ENCODE data around the gene MEIS2.

Gene MEIS2

DNA sequence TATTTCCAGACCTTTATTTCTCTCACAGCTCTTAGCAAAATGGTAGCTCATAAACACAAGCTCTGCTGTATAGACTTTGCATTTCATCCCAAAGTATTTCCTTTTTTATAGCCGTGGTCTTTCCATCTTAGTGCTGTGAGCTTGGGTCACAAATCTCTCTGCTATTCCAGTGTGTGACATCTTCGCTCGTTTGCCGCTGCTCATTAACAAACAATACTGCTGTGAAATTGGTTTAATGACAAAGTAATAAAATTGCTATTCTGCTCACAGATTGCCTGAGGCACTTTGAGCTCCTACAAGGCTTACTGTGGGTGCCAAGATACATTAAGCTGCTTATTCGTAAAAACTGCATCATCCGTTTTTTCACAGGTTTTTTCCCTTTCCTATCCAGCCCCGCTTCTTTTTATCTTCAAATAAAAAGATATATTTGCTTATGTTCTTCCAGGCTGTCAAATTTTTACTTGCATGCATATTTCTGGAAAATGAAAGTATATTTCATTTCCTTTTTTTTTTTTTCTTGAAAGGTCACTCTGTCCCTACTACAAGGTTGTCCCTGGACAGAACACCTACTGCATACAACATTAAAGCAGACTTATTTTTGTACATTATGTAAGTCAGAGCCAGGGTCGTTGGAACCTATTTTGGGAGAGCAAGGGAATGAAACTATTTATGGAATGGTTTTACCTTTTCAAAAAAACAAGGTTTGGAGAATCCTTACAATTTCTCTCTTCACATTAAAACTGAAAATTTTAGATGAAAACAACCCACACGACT lies 174.5 kb downstream of the MEIS2 start:
- H3K4me1 ChIP-seq (ENCODE audit: control insufficient read depth, insufficient read depth, low read length): peaks cover 25% of the 10 kb centered on the region

DNA sequence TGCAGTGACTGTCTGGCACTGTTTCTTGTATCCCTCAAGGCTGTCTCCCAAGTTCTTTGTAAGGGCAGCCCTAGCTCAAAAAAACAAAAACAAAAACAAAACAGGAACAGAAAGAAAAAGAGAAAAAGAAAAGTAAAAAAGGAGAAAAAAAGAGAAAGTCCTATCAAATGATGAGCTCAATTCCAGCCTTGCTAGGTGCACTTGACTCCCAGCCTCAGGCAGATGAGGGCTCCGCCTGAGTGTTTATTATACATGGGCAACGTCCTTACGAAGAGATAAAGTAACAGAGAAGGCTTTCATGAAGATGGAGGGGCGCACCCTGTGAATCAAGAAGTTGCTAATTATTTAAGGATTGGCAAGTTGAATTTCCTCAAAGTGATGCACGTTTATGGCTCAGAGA lies 175.3 kb downstream of the MEIS2 start:
- Histone ChIP-seq H3K27me3 (ENCODE audit: control insufficient read depth, insufficient read depth, low read length, poor library complexity, severe bottlenecking) (no peaks in the 10 kb centered on the region), H3K36me3 (ENCODE audit: control insufficient read depth, insufficient read depth, low read length) (peaks cover 11% of the 10 kb centered on the region)
- WGBS, 2 experiments: 90 to 94% methylated on average over 5 of the region's 5 CpGs

More for the DNA sequence above, 174.5 kb downstream of the MEIS2 start:
- Histone ChIP-seq H3K27me3 (ENCODE audit: control insufficient read depth, insufficient read depth, low read length, poor library complexity, severe bottlenecking) (no peaks in the 10 kb centered on the region), H3K27ac (ENCODE audit: insufficient read depth, low read depth, low read length, poor library complexity, severe bottlenecking) (no peak overlapping the region), H3K4me3 (ENCODE audit: insufficient read depth, low read depth, low read length) (no peak overlapping the region), H3K36me3 (ENCODE audit: control insufficient read depth, insufficient read depth, low read length) (peaks cover 14% of the 10 kb centered on the region), H3K9me3 (ENCODE audit: control insufficient read depth, low read length) (no peaks in the 10 kb centered on the region)
- WGBS, 2 experiments: 94% methylated on average over 6 to 9 of the region's 9 CpGs

DNA sequence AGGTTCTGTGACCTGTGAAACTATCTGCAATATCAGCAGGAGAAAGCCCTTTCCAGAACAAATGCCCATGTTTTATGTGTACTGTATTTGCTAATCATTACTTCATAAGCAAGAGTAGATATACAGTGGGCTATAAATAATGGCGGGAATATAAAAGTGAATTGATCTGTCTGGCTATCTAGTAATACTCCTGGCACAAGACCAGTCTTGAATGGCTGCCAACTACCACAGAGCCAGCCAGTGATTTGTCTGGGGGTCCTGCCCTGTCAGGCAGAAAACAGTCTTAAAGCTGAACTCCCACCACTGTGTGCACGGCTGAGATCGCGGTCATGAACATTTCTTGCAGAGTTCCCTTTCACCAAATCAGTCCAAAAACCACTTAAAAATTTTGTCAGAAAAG lies 176.3 kb downstream of the MEIS2 start:
- no peak overlapping the region for H3K27ac ChIP-seq (ENCODE audit: insufficient read depth, low read depth, low read length, poor library complexity, severe bottlenecking)

More for the DNA sequence above, 175.3 kb downstream of the MEIS2 start:
- Histone ChIP-seq H3K4me3 (ENCODE audit: insufficient read depth, low read depth, low read length) (no peak overlapping the region), H3K9me3 (ENCODE audit: control insufficient read depth, low read length) (no peaks in the 10 kb centered on the region), H3K27ac (ENCODE audit: insufficient read depth, low read depth, low read length, poor library complexity, severe bottlenecking) (no peak overlapping the region), H3K4me1 (ENCODE audit: control insufficient read depth, insufficient read depth, low read length) (peaks cover 25% of the 10 kb centered on the region)

DNA sequence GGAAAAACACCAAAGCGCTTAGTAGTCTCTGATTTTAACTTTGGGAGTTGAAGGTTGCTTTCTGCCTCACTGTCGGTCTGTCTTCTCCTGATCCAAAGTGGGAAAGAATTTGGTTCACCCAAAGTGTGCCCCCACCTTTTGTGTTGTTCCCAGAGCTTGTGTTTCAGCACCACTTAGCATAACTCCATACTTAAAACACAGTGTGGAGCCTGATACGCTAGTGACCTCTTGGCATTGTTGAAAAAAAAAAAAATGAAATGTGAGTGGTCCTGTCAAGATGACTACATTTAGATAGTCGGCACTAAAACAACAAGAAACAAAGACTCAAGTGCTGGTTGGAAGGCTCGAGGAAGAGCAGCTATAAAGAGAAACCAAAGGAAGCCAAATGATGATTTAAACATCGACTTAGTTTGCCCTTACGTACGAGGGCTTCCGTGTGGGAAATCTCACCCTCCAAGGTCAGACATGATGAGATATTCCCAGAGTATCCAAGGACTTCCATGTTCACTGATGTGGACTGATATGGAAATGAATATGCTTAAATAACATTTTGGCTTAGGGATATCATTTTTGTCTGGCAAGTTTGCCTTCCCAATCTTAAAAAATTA lies 178.8 kb downstream of the MEIS2 start:
- no peaks in the 10 kb centered on the region for H3K27me3 ChIP-seq (ENCODE audit: control insufficient read depth, insufficient read depth, low read length, poor library complexity, severe bottlenecking)
- WGBS, 2 experiments: 90% methylated on average over 9 of the region's 9 CpGs

More for the DNA sequence above, 176.3 kb downstream of the MEIS2 start:
- H3K27me3 ChIP-seq (ENCODE audit: control insufficient read depth, insufficient read depth, low read length, poor library complexity, severe bottlenecking): no peaks in the 10 kb centered on the region
- H3K4me1 ChIP-seq (ENCODE audit: control insufficient read depth, insufficient read depth, low read length): peaks cover 25% of the 10 kb centered on the region
- H3K36me3 ChIP-seq (ENCODE audit: control insufficient read depth, insufficient read depth, low read length): peaks cover 2% of the 10 kb centered on the region
- H3K9me3 ChIP-seq (ENCODE audit: control insufficient read depth, low read length): no peaks in the 10 kb centered on the region
- 100% methylated on average over 4 of the region's 4 CpGs for WGBS, 2 experiments
- no peak overlapping the region for H3K4me3 ChIP-seq (ENCODE audit: insufficient read depth, low read depth, low read length)

DNA sequence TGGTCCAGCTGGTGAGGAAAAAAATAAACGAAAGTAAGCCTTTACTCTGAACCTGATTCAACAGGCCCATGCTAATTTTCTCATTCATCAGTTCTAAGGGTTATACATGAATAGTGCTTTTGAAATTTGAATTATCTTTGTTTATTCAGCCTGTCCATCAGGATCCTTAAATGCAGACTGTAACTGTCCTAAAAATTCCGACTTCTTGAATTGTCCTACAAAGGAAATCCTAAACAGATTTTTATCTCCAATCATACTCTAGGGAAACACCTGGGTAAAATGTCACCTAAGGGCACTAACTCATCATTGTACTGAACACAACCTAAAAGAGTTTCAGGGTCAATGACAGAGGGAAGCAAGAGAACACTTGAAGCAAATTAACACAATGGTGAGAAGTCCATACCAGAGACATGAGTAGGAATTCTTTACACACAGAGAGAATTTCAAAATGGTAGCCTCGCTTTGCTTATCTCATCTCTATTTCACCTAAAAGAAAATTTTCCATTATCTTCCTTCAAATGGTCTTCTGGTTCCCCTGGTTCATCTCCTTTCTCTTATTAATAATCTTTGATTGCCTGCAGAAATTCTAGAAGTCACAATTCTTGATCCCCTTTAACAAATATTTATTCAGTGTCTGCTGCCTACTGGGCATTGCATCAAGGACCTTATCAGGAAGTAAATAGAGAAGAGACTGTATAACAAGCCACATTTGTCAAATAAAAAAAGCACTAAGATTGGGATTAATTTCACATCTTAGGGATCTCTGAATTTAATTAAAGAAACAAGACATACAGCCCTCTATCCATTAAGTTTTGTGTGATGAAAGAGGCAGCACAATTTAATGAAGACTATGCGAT lies 182.7 kb downstream of the MEIS2 start:
- Histone ChIP-seq H3K4me1 (ENCODE audit: control insufficient read depth, insufficient read depth, low read length) (peaks cover 20% of the 10 kb centered on the region), H3K27me3 (ENCODE audit: control insufficient read depth, insufficient read depth, low read length, poor library complexity, severe bottlenecking) (no peaks in the 10 kb centered on the region), H3K4me3 (ENCODE audit: insufficient read depth, low read depth, low read length) (no peak overlapping the region), H3K9me3 (ENCODE audit: control insufficient read depth, low read length) (no peaks in the 10 kb centered on the region), H3K27ac (ENCODE audit: insufficient read depth, low read depth, low read length, poor library complexity, severe bottlenecking) (no peak overlapping the region), H3K36me3 (ENCODE audit: control insufficient read depth, insufficient read depth, low read length) (no peaks in the 10 kb centered on the region)
- WGBS, 2 experiments: 90 to 93% methylated on average over 4 of the region's 4 CpGs

More for the DNA sequence above, 178.8 kb downstream of the MEIS2 start:
- H3K27ac ChIP-seq (ENCODE audit: insufficient read depth, low read depth, low read length, poor library complexity, severe bottlenecking): no peak overlapping the region
- peaks cover 25% of the 10 kb centered on the region for H3K4me1 ChIP-seq (ENCODE audit: control insufficient read depth, insufficient read depth, low read length)
- H3K9me3 ChIP-seq (ENCODE audit: control insufficient read depth, low read length): no peaks in the 10 kb centered on the region
- H3K36me3 ChIP-seq (ENCODE audit: control insufficient read depth, insufficient read depth, low read length): no peaks in the 10 kb centered on the region
- H3K4me3 ChIP-seq (ENCODE audit: insufficient read depth, low read depth, low read length): no peak overlapping the region

DNA sequence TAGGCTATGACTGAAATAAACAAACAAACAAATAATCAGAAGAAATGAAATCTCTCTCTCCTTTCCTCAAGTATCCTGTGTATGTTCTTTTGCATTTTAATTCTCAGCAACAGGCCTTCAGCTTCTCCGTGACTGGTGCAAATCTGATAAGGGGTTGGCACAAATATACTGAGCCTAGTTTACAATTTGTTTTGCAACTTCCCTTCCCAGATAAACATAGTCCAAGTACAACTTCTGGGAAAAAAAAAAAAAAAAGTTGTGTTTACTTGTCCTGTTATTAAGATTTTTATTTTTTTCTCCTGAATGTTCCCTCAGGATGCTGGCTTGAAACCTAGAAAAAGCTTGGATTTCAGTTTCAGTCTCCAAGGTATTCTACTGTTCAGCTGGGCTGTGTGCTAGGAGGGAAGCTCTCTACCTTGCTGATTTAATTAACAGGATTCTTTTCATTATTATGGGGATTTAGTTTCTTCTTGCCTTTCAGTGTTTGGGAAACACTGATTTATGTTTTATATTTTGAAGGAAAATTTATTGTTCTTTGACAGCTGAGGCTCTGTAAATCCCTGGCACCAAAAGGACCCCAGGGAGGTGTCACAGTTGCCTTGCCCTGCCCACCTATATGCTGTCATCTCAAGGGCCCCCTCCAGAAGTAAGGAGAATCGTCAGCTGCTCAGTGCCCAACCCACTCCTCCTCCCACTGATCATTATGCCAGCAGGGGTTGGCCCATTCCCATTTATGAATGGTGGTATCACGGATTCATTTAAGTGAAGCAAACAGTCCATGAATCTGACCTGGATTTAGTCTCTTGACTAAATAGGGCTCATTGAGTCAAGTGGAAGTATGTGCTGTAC lies 185.2 kb downstream of the MEIS2 start:
- H3K9me3 ChIP-seq (ENCODE audit: control insufficient read depth, low read length): no peaks in the 10 kb centered on the region
- 64 to 78% methylated on average over 2 to 3 of the region's 3 CpGs for WGBS, 2 experiments
- peaks cover 19% of the 10 kb centered on the region for H3K4me1 ChIP-seq (ENCODE audit: control insufficient read depth, insufficient read depth, low read length)
- no peaks in the 10 kb centered on the region for H3K27me3 ChIP-seq (ENCODE audit: control insufficient read depth, insufficient read depth, low read length, poor library complexity, severe bottlenecking)
- H3K4me3 ChIP-seq (ENCODE audit: insufficient read depth, low read depth, low read length): no peak overlapping the region
- H3K36me3 ChIP-seq (ENCODE audit: control insufficient read depth, insufficient read depth, low read length): no peaks in the 10 kb centered on the region
- H3K27ac ChIP-seq (ENCODE audit: insufficient read depth, low read depth, low read length, poor library complexity, severe bottlenecking): no peak overlapping the region

DNA sequence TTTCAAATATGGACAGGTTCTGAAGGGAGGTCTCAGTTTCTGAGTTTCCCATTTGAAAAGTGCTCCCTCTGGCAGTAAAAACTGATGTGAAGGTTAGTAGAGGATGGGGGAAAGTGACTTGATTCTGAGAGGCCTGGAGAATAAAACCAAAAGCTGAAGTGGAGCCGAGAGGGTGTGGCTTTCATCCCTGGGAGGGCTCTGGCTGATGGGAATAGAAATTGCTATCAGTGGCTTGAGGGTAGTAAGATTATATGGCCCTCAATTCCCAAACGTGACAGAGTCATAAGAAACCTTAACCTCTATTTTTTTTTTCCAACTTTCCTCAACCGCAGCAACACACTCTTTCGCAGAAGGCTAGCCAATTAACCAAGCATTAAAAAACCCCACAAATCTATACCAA lies 185.9 kb downstream of the MEIS2 start:
- Histone ChIP-seq H3K4me1 (ENCODE audit: control insufficient read depth, insufficient read depth, low read length) (peaks cover 19% of the 10 kb centered on the region), H3K27ac (ENCODE audit: insufficient read depth, low read depth, low read length, poor library complexity, severe bottlenecking) (no peak overlapping the region), H3K36me3 (ENCODE audit: control insufficient read depth, insufficient read depth, low read length) (no peaks in the 10 kb centered on the region), H3K9me3 (ENCODE audit: control insufficient read depth, low read length) (no peaks in the 10 kb centered on the region), H3K27me3 (ENCODE audit: control insufficient read depth, insufficient read depth, low read length, poor library complexity, severe bottlenecking) (no peaks in the 10 kb centered on the region), H3K4me3 (ENCODE audit: insufficient read depth, low read depth, low read length) (no peak overlapping the region)
- 69 to 72% methylated on average over 4 of the region's 4 CpGs for WGBS, 2 experiments

DNA sequence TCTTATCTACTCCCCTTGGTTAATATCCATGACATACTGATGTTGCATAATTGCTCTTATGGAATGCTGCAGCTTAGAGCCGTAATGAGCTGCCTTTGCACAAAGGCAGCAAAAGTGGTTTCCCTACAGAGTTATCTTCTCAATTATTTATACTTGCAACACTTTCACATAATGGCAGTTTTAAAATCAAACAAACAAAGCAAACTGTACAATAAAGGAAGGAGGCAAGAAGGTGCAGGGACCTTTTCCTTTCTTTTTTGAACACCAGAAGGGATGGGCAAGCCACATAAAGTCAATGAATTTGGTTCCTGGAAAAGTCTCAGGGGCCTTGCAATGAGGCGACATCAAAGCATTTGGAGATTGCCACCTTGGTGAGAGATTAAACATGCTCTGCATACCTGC lies 188.0 kb downstream of the MEIS2 start:
- Histone ChIP-seq H3K27me3 (ENCODE audit: control insufficient read depth, insufficient read depth, low read length, poor library complexity, severe bottlenecking) (no peaks in the 10 kb centered on the region), H3K36me3 (ENCODE audit: control insufficient read depth, insufficient read depth, low read length) (no peaks in the 10 kb centered on the region), H3K27ac (ENCODE audit: insufficient read depth, low read depth, low read length, poor library complexity, severe bottlenecking) (no peak overlapping the region), H3K9me3 (ENCODE audit: control insufficient read depth, low read length) (no peaks in the 10 kb centered on the region), H3K4me1 (ENCODE audit: control insufficient read depth, insufficient read depth, low read length) (peaks cover 28% of the 10 kb centered on the region), H3K4me3 (ENCODE audit: insufficient read depth, low read depth, low read length) (no peak overlapping the region)
- WGBS, 2 experiments: 85 to 92% methylated on average over 2 of the region's 2 CpGs

DNA sequence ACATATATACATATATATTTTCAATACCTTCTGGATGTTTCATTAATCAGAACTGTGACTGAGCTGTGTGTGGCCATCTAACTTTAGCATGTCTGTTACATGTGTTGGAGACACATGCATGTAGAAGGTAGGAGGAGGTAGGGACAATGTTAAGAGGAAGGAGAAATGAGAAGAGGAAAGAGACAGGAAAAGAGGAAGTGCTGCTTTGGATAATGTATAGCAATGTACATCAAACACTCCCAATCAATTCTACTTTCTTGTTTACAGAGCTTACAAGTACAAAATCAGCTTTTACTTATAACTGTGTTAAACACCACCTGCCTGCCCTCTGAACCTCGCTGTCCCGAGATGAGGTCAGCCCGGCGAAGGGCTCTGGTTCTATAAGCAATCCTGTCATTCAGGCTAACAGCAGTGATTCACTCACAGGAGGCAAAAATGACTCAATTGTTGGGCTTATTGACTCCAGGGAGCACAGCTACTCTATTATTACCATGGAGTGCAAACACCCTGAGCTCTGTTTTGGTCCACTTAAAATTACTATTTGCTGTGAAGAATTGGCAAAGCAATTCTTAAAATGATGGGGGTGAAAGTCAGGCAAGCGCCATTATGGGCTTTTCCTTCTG lies 188.9 kb downstream of the MEIS2 start:
- no peak overlapping the region for H3K27ac ChIP-seq (ENCODE audit: insufficient read depth, low read depth, low read length, poor library complexity, severe bottlenecking)
- no peaks in the 10 kb centered on the region for H3K36me3 ChIP-seq (ENCODE audit: control insufficient read depth, insufficient read depth, low read length)
- H3K9me3 ChIP-seq (ENCODE audit: control insufficient read depth, low read length): no peaks in the 10 kb centered on the region
- H3K4me1 ChIP-seq (ENCODE audit: control insufficient read depth, insufficient read depth, low read length): peaks cover 36% of the 10 kb centered on the region
- H3K4me3 ChIP-seq (ENCODE audit: insufficient read depth, low read depth, low read length): no peak overlapping the region
- 75 to 79% methylated on average over 5 of the region's 5 CpGs for WGBS, 2 experiments
- no peaks in the 10 kb centered on the region for H3K27me3 ChIP-seq (ENCODE audit: control insufficient read depth, insufficient read depth, low read length, poor library complexity, severe bottlenecking)

All from ectodermal cell (in vitro differentiated cells).